ENCODE data around the gene SPIN3. TPM values are rescaled to one million over a fixed set of nuclear protein-coding genes. Genes with fewer than 3 reads are reported as not detected.
"Not testable (repeated sequence)": the region's sequence is repeated elsewhere in the genome, so short reads cannot be mapped to it uniquely, and the experiment has no call there.

The SPIN3 gene
- 3.1 TPM for total RNA-seq
- long read RNA-seq, full-length matches to known transcripts = 2 of 2 reads
- long read RNA-seq, partial matches to known transcripts = 0 of 2 reads
- long read RNA-seq, other reads (novel, unspliced or antisense) = 0 of 2 reads

DNA sequence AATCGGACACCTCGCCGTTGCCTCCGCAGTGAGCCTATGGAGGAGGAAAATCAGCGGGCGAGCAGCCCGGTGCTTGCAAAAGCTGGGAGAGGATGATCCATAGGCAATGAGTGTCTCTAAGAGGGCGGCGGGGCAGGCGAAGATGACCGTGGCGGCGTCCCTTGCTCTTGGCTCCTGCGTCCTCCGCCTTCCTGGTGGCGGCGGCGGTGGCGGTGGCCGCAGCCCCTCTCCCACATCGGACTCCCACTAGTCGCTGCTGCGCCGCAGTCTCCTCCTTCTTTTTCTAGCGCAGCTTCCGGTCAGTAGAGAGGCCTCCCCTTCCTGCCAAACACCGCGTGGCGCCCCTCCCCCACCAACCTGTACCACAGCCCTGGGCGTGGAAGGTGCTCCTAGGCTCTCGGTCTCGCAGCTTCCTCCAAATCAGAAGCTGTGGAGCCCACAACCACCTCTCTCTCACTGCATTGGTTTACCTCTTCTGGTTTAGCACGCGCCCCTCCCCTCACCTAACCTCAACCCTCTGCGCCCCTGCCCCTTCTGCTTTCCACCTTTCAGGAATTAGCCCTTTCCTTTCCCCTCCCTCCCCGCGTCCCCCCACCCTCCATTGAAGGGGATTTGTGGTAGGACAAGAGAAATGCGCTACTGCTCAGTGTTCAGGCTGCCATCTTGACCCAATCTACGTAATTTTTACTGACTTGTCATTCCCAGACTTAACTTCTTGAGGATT, at the start of gene SPIN3:
Gene SPIN3 (minus strand): TSS at position 271 of the 724 bp plus-strand sequence. CDS start 594 bp downstream, outside the sequence.
- DNase-seq (ENCODE audit: missing footprints) (peak; percentile 85), ATAC-seq (peak; percentile 98)
- intact Hi-C loops (cut with DNase I) = no loop called here

DNA sequence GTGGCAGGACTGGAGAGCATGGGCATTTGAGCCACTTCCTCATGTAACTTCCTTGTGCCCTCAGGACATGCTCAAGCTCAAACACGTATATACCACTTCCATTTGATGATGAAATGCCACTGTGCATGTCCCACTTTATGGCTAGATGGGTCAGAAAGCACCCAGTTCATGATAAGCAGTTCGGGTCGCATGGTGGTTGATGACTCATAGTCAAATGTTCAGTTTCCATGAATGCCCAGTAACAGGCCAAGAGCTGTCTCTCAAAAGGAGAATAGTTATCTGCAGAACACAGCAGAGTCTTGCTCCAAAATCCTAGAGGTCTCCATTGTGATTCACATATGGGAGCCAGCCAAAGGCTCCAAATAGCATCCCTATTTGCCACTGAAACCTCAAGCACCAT, 48.9 kb upstream of the SPIN3 start:
- no peak for DNase-seq (ENCODE audit: missing footprints)
- ATAC-seq = no peak
- intact Hi-C loops (cut with DNase I) = no loop called here

DNA sequence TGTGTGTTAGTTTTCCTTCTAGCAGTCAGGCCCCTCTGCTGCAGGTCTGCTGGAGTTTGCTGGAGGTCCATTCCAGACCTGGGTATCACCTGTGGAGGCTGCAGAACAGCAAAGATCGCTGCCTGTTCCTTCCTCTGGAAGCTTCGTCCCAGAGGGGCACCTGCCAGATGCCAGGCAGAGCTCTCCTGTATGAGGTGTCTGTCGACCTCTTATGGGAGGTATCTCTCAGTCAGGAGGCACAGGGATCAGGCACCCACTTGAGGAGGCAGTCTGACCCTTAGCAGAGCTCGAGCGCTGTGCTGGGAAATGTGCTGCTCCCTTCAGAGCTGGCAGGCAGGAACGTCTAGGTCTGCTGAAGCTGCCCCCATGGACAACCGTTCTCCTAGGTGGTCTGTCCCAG, 41.9 kb upstream of the SPIN3 start:
- DNase-seq (ENCODE audit: missing footprints); ATAC-seq; intact Hi-C loops (cut with DNase I): not testable (repeated sequence)

DNA sequence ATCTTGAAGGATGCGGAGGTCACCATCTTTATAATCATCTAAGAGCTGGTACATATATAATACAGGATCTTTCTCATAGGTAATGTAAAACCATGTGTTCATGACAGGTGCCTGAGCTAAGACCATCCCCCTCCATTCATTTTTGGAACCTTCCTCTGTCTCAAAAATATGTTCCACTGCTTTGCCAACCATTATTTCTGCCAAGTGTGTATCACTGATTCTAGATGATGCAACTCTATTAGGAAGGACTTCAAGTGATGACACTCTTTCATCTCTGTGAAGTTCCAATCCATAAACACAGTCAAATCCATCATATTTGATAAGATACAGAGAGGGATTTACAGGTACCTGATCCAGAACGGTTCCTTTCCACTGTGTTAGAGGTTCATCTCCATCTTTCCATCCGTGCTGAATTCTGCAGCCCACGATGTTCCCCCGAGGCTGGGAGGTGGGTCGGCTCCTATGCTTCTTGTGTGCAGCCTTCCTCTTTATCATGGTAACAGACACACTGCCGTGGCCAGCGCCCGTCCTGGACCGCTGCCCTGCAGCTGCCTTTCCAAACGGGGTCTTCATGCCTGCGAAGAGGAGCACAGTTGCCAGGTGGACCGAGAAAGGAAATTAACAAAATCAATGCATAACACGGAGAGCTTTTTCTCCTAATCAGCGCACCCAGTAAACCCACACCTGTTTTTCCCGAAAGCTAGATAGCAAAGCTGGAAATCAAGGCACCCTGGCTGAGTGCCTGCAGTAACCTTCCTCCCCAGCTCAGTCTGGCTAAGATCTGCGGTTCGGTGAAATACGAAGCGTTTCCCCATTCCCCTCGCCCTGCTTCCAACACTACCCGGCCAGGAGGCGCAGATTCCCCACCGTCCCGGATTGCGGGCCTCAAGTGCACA, 718 bp downstream of the SPIN3 start:
- peak; percentile 26 for ATAC-seq
- intact Hi-C loops (cut with DNase I) = no loop called here
- no peak for DNase-seq (ENCODE audit: missing footprints)

DNA sequence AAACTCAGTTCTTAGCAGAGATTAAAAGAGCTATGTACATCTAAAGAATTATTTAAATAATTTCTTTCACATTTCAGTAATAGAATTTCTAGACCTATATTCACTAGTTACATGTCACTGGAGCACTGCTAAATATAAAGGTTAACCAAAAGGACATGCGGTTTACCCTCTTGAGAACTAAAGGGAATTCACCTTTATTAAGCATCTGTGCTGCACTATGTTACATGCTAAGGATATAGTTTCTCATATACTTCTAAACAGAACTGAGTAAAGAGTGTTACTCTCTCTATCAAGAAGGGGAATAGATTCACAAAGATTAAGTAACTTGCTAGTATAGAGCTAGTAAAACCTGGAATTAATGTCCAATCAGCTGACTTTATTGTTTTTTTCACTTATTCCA, 7.6 kb downstream of the SPIN3 start:
- intact Hi-C loops (cut with DNase I) = no loop called here
- no peak for DNase-seq (ENCODE audit: missing footprints)

DNA sequence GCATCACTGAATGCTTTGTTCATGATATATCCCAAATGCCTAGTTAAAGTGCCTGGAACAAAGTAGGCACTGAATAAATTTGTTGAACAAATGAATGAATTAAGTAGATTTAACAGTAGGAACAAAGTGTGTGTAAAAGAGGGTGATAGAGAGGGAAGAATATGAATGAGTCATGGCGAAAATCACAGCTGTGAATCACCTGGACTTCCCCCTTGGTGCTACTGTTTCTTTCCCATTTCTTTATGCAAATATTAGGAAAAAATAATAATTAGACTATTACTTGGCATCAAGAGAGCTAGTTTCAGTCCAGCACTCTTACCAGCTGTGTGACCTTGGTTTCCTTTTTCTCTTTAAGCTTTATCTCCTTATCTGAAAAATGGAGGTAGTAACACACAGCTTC, 9.2 kb downstream of the SPIN3 start:
- no peak for DNase-seq (ENCODE audit: missing footprints)
- no peak for ATAC-seq
- intact Hi-C loops (cut with DNase I) = no loop called here

More for the DNA sequence above, 7.6 kb downstream of the SPIN3 start:
- no peak for ATAC-seq

DNA sequence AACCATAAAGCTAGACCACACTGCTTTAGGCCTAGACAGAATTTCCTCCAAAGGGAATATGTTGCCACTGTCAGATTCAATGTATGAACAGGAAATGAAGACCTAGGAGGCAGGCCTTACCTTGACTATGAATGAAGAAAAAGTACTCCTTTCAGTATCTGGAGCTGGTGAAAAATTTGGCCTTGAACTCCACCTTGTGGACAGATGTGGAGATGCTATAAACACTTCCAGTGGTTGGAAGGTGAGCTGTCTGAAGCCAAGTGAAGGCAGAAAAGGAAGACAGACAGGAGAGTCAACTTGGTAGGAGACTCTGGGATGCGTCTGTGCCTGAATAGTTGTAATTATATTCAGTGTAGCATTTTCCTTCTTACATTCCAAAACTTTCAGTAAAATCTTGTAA, 17.2 kb downstream of the SPIN3 start:
- DNase-seq (ENCODE audit: missing footprints) (no peak), ATAC-seq (no peak)
- intact Hi-C loops (cut with DNase I) = no loop called here

DNA sequence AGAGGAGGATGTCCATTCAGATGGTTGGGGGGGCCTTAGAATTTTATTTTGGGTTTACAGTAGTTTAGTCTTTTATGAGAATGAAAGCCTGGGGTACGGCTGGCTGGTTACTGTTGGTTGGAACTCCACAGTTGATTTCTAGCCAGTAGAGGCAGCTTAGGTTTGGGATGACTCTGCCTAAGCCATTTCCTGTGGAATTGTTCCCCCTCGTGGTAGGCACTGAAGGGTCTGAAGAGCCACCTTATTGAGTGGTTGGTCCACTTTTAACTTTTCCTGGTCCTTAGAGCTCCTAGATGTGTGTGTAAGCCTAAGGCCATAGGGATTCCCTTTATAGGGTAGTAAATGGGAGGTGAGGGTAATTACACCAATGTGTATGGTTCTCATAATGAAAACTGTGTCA, 19.7 kb downstream of the SPIN3 start:
- intact Hi-C loops (cut with DNase I) = no loop called here
- DNase-seq (ENCODE audit: missing footprints) (no peak), ATAC-seq (no peak)

DNA sequence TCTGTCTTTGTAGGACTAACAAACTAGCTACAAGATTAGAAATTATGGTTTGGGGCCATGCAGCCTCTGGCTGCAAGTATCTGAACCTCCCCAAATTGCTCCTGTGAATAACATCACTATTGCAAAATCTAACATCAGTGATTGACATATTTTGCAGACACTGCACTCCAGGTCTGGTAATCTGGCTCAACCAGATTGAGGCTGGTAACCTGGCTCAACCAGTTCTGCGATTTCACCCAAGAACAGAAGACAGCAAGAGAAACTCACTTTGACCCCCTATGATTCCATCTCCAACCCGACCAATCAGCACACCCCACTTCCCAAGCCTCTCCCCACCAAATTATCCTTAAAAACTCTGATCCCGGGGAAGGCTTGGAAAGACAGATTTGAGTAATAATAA, 20.9 kb downstream of the SPIN3 start:
- DNase-seq (ENCODE audit: missing footprints) = no peak
- ATAC-seq = no peak
- intact Hi-C loops (cut with DNase I) = no loop called here

DNA sequence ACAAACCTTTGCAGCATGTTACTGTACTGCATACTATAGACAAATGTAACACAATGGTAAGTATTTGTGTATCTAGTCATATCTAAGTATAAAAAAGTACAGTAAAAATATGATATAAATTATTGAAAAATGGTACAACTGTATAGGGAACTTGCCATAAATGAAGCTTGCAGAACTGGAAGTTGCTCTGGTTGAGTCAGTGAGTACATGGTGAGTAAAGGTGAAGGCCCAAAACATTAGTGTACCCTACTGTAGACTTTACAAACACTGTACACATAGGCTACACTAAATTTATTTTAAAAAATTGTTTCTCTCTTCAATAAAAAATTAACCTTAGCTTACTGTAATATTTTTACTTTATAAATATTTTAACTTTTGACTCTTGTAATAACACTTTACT, 25.8 kb downstream of the SPIN3 start:
- ATAC-seq = no peak
- intact Hi-C loops (cut with DNase I) = no loop called here

DNA sequence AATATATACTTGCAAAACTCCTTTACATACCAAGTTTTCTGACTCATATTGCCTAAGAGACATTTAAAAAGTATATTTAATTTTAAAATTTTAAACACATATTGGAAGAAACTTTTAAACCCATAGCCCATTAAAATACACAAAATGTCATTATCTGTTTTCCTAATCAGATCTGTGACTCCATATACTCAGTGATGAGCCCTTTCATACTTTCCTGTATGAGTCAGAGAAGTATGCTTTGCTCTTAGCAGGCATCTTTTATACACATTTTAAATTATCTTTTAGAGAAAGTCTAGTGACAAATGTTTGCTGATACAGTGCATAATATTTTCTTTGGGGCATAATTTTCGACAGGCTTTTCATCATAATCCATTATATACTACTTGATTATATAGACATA, 26.4 kb downstream of the SPIN3 start:
- ATAC-seq = no peak
- intact Hi-C loops (cut with DNase I) = no loop called here
- DNase-seq (ENCODE audit: missing footprints) = no peak

More for the DNA sequence above, 25.8 kb downstream of the SPIN3 start:
- DNase-seq (ENCODE audit: missing footprints) = no peak

DNA sequence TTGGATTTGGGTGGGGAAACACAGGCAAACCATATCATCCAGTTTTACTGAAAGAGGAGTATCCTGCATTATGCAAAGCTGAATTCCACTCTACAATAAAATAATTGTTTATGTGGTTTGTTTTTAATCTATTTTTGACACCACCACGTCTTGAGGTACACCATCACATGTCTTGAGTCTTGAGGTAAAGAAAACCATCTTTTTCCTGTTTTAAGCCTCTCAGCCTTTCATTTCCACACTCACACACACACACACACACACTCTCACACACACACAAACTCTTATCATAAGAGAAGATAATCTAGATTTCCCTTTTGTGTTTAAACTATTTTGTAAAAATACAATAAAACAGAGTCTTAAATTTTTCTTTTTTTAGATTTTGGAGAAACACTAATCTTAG, 32.0 kb downstream of the SPIN3 start:
- no peak for ATAC-seq
- no peak for DNase-seq (ENCODE audit: missing footprints)
- intact Hi-C loops (cut with DNase I) = no loop called here

DNA sequence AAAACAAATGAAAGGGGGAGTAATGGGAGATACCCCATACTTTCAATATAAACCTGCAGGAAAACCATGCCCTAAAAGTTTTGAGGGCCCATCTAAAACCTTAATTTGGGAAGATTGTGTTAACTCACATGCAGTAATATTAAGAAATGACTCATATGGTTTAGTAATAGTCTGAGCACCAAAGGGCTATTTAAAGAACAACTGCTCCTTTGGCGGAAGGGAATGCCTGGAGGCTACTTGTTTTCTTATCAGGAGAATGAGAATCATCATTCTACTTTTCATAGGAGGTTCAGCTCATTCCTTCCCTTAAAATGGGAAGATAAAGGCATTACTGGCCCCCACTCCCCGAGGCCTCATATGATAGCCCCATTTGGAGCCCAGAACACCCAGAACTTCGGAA, 47.6 kb downstream of the SPIN3 start:
- ATAC-seq (no peak), DNase-seq (ENCODE audit: missing footprints) (no peak)
- intact Hi-C loops (cut with DNase I) = no loop called here

DNA sequence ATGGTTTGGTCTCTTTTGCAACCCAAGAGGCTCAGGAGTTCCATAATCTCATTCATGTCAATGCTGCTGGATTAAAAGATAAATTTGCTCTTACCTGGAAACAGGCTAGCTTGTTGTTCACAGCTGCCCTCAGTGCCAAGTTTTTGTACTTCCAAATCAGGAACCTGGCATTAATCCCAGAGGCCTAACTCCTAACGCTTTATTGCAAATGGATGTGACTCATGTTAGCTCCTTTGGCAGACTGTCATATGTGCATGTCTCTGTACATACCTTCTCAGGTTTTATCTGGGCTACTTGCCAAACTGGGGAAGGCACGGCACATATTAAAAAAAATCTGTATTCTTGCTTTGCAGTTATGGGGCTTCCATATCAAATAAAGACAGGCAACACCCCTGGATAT, 49.1 kb downstream of the SPIN3 start:
- DNase-seq (ENCODE audit: missing footprints); ATAC-seq; intact Hi-C loops (cut with DNase I): not testable (repeated sequence)

DNA sequence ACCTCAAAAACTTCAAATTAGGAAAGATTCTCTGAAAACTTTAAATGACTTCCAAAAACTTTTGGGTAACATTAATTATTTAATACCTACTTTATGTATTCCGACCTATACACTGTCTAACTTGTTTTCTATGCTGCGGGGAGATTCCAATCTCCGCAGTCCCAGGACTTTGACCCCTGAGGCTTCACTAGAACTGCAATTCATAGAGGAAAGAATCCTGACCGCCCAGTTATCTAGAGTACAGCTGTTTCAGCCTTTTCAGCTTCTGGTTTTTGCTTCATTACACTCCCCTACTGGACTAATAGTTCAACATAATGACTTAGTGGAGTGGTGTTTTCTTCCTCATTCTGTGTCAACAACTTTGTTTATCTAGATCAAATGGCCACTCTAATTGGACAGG, 50.1 kb downstream of the SPIN3 start:
- DNase-seq (ENCODE audit: missing footprints); ATAC-seq; intact Hi-C loops (cut with DNase I): not testable (repeated sequence)

DNA sequence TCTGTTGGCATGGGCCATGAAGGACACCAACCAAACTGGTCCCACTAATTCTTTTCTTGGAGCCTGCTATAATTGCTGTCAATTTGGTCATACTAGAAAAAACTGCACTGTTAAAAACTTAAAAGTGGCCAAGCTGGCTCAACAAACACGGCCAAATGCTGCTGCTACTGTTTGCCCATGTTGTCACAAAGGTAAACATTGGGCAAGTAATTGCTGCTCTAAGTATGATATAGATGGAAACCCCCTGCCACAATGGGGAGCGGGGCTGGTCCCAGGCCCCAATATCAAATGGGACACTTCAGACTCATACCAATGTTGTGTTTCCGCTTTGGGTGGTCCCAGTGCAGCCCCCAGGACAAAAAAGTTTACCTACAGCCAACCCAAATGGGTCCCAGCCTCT, 52.1 kb downstream of the SPIN3 start:
- ATAC-seq = no peak
- no peak for DNase-seq (ENCODE audit: missing footprints)
- intact Hi-C loops (cut with DNase I) = no loop called here
